Natural killer cell (primary cell): Measurements from ENCODE around the gene PPP2R2D. TPM values are rescaled to one million over a fixed set of nuclear protein-coding genes. Genes with fewer than 3 reads are reported as not detected.

ENCODE experiments used
- ATAC-seq, 3 donors: fragments of 150-1000 bp in 2 of 3; fragments of 200-7000 bp in 1 of 3; cut with Tn5 transposase; 1 replicate in 1 of 3; 2 replicates in 2 of 3; pipeline ENCODE4 v1.10.0; 2021; ENCODE audit warnings: mild to moderate bottlenecking in 2 of 3, moderate library complexity in 2 of 3
- DNase-seq, 2 donors: peaks; one replicate each; pipeline versions ENCODE4 v3.0.0 to v3.0.0-alpha.2; 2013 to 2021; ENCODE audit warnings: mixed read lengths in 1 of 2
- H3K27ac ChIP-seq: one replicate; pipeline ENCODE4 v1.5.1; 2013; ENCODE audit warnings: mild to moderate bottlenecking, low read length
- H3K27me3 ChIP-seq: one replicate; pipeline ENCODE4 v1.6.1; 2013; ENCODE audit warnings: low read length; ENCODE audit not compliant: control insufficient read depth, insufficient read depth
- H3K36me3 ChIP-seq: one replicate; pipeline ENCODE4 v1.6.1; 2013; ENCODE audit warnings: low read length; ENCODE audit not compliant: control insufficient read depth, insufficient read depth
- H3K4me1 ChIP-seq: one replicate; pipeline ENCODE4 v1.6.1; 2013; ENCODE audit warnings: low read length; ENCODE audit not compliant: control insufficient read depth, insufficient read depth
- H3K4me3 ChIP-seq: one replicate; pipeline ENCODE4 v1.5.1; 2013; ENCODE audit warnings: low read length
- H3K9me3 ChIP-seq: one replicate; pipeline ENCODE4 v1.6.1; 2013; ENCODE audit warnings: low read length; ENCODE audit not compliant: control insufficient read depth, insufficient read depth
- H3K27ac Mint-ChIP-seq, 2 donors: one replicate each; pipeline ENCODE4 v1.8.0; 2022; ENCODE audit warnings: mild to moderate bottlenecking in 2 of 2, mixed read lengths in 2 of 2, moderate library complexity in 1 of 2
- H3K27me3 Mint-ChIP-seq, 2 donors: one replicate each; pipeline ENCODE4 v1.8.0; 2022; ENCODE audit warnings: low read depth in 2 of 2, mixed read lengths in 2 of 2
- H3K36me3 Mint-ChIP-seq: one replicate; pipeline ENCODE4 v1.8.0; 2022; ENCODE audit warnings: mixed read lengths
- H3K4me1 Mint-ChIP-seq, 2 donors: one replicate each; pipeline ENCODE4 v1.8.0; 2022; ENCODE audit warnings: mixed read lengths in 2 of 2
- H3K4me3 Mint-ChIP-seq: one replicate; pipeline ENCODE4 v1.8.0; 2022; ENCODE audit warnings: mild to moderate bottlenecking, moderate library complexity, mixed read lengths
- H3K9me3 Mint-ChIP-seq, 2 donors: one replicate each; pipeline ENCODE4 v1.8.0; 2022; ENCODE audit warnings: mixed read lengths in 2 of 2
- CTCF ChIP-seq: fragments of 200-600 bp; IDR thresholded peaks from one replicate; pipeline ENCODE4 v1.8.0; 2022; ENCODE audit warnings: antibody characterized with exemption
- WGBS: methylation state at CpG from one replicate; pipeline ENCODE4 v1.1.7; 2013; ENCODE audit warnings: missing lambda C conversion rate; ENCODE audit not compliant: insufficient coverage; 5-methylcytosine and 5-hydroxymethylcytosine counted together
- intact Hi-C: fragments of 100-400 bp; cut with micrococcal nuclease; formaldehyde crosslinking; loops from one replicate; pipeline ENCODE4 v1.14.2; 2022
- total RNA-seq, 4 donors: library from RNA; stranded (reverse); fragments of 120-200 nt in 1 of 4; gene quantifications; one replicate each; pipeline versions ENCODE4 v1.2.3 to v1.2.4, GENCODE V29; 2013 to 2022

The PPP2R2D gene
- total RNA-seq, 3 donors from 2014 or later (not counting 1 experiment from before 2014, with no cell fraction given) = 28.6 to 39.8 (median 35.8) TPM

- peaks cover 28% of the 10 kb centered on the region for H3K36me3 ChIP-seq
- ATAC-seq = no peak
- DNase-seq = no peak
- peaks cover 10% of the 10 kb centered on the region for H3K4me1 ChIP-seq
- H3K27me3 Mint-ChIP-seq = no peaks in the 10 kb centered on the region
- peaks cover 18 to 22% of the 10 kb centered on the region in 2 donors for H3K4me1 Mint-ChIP-seq
- no peaks in the 10 kb centered on the region for H3K9me3 Mint-ChIP-seq
- no peak overlapping the region for H3K4me3 Mint-ChIP-seq
- H3K9me3 ChIP-seq = no peaks in the 10 kb centered on the region
- WGBS = 100% methylated on average over 8 of the region's 9 CpGs
- no peak for TF ChIP-seq CTCF
- no peaks in the 10 kb centered on the region for H3K27me3 ChIP-seq
- H3K36me3 Mint-ChIP-seq = peaks cover 12% of the 10 kb centered on the region
- H3K4me3 ChIP-seq = no peak overlapping the region
- intact Hi-C loops = no loop called here
- H3K27ac ChIP-seq = no peak overlapping the region
- no peak overlapping the region for H3K27ac Mint-ChIP-seq
Measured at GRCh38 chr10:131936294-131936693, 35.5 kb downstream of the PPP2R2D start.

GRCh38 chr10:131936736-131937135 is 35.9 kb downstream of the PPP2R2D start:
- WGBS = 96% methylated on average over 18 of the region's 18 CpGs
- Histone ChIP-seq H3K27ac (no peak overlapping the region), H3K4me1 (peaks cover 10% of the 10 kb centered on the region), H3K36me3 (peaks cover 28% of the 10 kb centered on the region), H3K9me3 (no peaks in the 10 kb centered on the region), H3K27me3 (no peaks in the 10 kb centered on the region), H3K4me3 (no peak overlapping the region)
- intact Hi-C loops = no loop called here
- Mint-ChIP-seq H3K4me3 (no peak overlapping the region), H3K27me3 (no peaks in the 10 kb centered on the region), H3K4me1 (peaks cover 15 to 18% of the 10 kb centered on the region in 2 donors), H3K36me3 (peaks cover 12% of the 10 kb centered on the region), H3K27ac (peak overlapping the region in 1 of 2 donors; percentile 35), H3K9me3 (no peaks in the 10 kb centered on the region)
- ATAC-seq (no peak), DNase-seq (no peak)
- no peak for TF ChIP-seq CTCF

- Histone ChIP-seq H3K27me3 (no peaks in the 10 kb centered on the region), H3K9me3 (no peaks in the 10 kb centered on the region), H3K4me3 (no peak overlapping the region), H3K4me1 (peaks cover 10% of the 10 kb centered on the region), H3K27ac (no peak overlapping the region), H3K36me3 (peaks cover 33% of the 10 kb centered on the region)
- no peak for DNase-seq
- Mint-ChIP-seq H3K4me3 (no peak overlapping the region), H3K9me3 (no peaks in the 10 kb centered on the region), H3K27ac (peak overlapping the region; percentile 31 to 35), H3K4me1 (peaks cover 16% of the 10 kb centered on the region in 2 donors), H3K27me3 (no peaks in the 10 kb centered on the region), H3K36me3 (peaks cover 12% of the 10 kb centered on the region)
- ATAC-seq = no peak
- no peak for TF ChIP-seq CTCF
- intact Hi-C loops = no loop called here
- 97% methylated on average over 20 of the region's 20 CpGs for WGBS
Measured at GRCh38 chr10:131937836-131938235, 37.0 kb downstream of the PPP2R2D start.

GRCh38 chr10:131938681-131939080 is 37.9 kb downstream of the PPP2R2D start:
- no peak for ATAC-seq
- Histone ChIP-seq H3K4me1 (peaks cover 10% of the 10 kb centered on the region), H3K4me3 (no peak overlapping the region), H3K36me3 (peaks cover 33% of the 10 kb centered on the region), H3K9me3 (no peaks in the 10 kb centered on the region), H3K27me3 (no peaks in the 10 kb centered on the region), H3K27ac (no peak overlapping the region)
- H3K9me3 Mint-ChIP-seq = no peaks in the 10 kb centered on the region
- H3K4me3 Mint-ChIP-seq = no peak overlapping the region
- DNase-seq = no peak
- H3K36me3 Mint-ChIP-seq = peaks cover 12% of the 10 kb centered on the region
- H3K27ac Mint-ChIP-seq = no peak overlapping the region
- WGBS = 98% methylated on average over 10 of the region's 10 CpGs
- H3K4me1 Mint-ChIP-seq = peaks cover 23% of the 10 kb centered on the region in 2 donors
- no peak for TF ChIP-seq CTCF
- H3K27me3 Mint-ChIP-seq = no peaks in the 10 kb centered on the region
- intact Hi-C loops = no loop called here
